WI38 (cell line): Measurements from ENCODE around the gene CSPG5.

Experiments used
- H3K4me3 ChIP-seq: 2 replicates; pipeline ENCODE4 v1.5.1; 2011; ENCODE audit warnings: low read depth, mild to moderate bottlenecking, control low read depth, low read length
- TF ChIP-seq, protein P1 (sequence below): IDR thresholded peaks from 2 replicates; pipeline ENCODE4 v1.5.1; 2012; ENCODE audit warnings: low read depth, mild to moderate bottlenecking, control low read depth, low read length

Gene CSPG5, protein sequence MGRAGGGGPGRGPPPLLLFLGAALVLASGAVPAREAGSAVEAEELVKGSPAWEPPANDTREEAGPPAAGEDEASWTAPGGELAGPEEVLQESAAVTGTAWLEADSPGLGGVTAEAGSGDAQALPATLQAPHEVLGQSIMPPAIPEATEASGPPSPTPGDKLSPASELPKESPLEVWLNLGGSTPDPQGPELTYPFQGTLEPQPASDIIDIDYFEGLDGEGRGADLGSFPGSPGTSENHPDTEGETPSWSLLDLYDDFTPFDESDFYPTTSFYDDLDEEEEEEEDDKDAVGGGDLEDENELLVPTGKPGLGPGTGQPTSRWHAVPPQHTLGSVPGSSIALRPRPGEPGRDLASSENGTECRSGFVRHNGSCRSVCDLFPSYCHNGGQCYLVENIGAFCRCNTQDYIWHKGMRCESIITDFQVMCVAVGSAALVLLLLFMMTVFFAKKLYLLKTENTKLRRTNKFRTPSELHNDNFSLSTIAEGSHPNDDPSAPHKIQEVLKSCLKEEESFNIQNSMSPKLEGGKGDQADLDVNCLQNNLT

DNA sequence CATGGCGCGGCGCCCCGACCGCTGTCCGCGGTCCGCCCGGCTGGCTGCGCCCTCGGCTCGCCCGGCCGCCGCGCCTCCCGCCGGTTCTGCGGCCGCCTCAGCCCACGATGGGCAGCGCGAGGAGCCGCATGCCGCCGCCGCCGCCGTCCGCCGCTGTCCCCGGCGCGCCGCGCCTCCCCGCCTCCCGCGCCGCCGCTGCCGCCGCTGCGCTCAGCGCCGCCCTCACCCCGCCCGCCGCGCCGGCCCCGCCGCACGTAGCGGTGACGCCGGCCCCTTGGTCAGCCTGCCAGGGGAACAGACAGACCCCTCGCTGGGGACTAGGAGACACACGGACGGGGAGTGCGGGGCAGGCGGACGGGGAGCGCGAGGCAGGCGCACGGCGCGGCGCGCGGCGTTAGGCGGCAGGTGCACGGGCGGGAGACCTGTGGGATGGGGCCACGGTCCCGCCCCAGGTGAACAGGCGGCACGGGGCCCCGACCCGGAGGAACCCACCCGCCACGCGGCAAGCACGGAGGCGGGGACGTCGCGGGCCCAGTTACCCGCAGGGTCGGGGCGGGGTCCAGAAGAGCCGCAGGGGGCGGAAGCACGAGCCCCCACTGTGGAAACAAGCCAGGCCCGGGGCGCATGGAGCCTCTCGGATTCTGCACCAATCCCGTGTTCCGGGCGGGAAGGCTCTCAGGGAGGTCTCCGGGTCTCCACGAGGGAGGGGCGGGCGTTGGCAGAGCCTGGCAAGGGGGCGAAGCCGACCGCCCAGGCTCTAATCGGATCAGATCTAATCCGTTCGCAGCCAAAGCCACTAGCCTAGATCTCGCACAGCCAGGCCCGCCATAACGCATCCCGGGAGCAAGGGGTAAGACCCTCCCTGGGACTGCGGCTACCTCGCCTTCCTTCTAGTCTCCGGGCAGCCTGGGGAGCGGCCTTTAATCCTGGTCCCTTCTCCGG, at the start of gene CSPG5:
Gene CSPG5, minus strand, starts transcription at position 175 of the 942 bp plus-strand sequence. Its CDS starts 172 bp downstream, at position 3.
- H3K4me3 ChIP-seq, result peak within 1 kb of the TSS; percentile 61
- TF ChIP-seq, protein P1, sequence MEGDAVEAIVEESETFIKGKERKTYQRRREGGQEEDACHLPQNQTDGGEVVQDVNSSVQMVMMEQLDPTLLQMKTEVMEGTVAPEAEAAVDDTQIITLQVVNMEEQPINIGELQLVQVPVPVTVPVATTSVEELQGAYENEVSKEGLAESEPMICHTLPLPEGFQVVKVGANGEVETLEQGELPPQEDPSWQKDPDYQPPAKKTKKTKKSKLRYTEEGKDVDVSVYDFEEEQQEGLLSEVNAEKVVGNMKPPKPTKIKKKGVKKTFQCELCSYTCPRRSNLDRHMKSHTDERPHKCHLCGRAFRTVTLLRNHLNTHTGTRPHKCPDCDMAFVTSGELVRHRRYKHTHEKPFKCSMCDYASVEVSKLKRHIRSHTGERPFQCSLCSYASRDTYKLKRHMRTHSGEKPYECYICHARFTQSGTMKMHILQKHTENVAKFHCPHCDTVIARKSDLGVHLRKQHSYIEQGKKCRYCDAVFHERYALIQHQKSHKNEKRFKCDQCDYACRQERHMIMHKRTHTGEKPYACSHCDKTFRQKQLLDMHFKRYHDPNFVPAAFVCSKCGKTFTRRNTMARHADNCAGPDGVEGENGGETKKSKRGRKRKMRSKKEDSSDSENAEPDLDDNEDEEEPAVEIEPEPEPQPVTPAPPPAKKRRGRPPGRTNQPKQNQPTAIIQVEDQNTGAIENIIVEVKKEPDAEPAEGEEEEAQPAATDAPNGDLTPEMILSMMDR, result no peak

DNA sequence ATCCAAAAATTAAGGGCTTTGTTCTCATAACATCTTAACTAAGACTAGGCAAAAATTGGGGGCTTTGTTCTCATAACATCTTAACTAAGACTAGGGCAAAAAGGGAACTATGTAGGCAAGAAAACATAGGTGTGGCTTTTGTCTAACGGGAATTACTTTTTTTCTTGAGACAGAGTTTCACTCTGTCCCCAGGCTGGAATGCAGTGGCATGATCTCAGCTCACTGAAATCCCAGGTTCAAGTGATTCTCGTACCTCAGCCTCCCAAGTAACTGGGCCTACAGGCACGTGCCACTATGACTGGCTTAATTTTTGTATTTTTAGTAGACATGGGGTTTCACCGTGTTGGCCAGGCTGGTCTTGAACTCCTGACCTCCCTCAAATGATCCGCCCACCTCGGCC, 49.8 kb upstream of the CSPG5 start:
- H3K4me3 ChIP-seq, result no peak overlapping the region
- TF ChIP-seq, protein P1, result no peak

DNA sequence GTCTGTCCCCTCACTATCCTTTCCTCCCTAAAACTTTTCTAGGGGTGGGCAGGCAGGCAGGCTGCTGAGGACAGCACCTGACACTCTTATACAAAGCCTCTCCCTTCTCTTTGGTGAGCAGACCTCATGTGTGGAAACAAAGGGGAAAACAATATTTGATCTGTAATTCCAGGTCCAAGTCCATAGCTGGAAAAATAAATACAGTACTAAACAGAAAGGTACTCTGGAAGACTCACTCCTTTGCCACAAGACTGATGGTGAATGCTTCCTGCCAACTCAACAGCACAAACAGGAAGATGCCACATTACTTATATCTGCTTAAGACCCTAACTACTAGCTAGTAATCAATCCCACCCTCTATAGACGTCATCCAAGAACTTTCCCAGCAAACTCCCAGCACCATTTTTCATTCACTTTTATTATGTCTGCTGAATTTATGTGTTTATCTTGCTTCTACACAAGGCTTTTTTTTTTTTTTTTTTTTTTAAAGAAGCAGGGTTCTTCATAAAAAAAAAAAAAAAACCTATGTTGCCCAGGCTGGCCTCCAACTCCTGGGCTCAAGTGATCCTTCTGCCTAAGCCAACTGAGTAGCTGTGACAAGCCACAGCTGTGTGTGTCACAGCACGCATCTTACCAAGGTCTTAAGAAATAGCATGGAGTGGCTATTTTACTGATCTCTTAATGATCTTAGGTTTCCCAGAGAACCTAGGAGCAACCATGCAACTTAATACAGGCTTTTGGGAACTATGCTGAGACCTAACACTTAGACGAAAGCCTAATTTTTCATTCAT, 44.2 kb upstream of the CSPG5 start:
- no peak overlapping the region for H3K4me3 ChIP-seq
- TF ChIP-seq, protein P1, result no peak

DNA sequence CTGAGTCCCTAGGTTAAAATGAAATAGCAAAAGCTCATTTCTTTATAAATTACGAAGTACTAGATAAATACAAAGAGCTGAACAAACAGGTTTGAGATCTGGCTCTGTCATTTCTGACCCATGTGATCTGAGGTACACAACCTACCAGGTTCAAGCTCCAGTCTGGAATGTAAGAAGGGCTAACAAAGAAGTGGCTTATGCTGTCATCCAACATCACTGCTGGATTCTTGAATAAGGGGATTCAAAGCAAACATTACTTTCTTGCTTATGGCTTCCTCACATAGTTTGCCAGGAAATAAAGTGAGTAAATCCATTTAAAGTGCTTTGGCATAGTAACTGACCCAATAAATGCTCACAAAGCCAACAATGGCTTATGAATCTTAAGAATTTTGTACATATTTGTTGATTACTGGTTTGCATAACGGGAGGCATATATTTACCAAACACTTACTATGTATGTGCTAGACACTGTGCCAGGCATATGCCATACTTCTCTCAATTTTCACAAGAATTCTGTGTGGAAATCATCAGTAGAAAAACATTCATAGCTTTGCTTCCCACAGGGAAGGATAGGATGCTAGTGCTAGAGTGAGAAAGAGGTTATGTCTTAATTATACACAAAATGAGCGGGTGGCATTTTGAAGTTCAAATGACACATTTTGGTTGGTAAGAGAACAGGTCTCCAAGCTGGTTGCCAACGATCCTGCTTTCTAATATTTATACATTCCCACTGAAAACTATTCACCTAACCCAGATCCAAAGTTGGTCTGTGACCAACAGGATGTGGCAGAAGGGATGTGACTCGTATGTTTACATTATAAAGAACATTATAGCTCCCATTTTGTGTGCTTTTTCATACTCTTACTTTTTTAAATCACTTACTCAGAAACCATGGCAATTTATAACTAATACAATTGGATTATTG, 38.7 kb upstream of the CSPG5 start:
- TF ChIP-seq, protein P1, result no peak

DNA sequence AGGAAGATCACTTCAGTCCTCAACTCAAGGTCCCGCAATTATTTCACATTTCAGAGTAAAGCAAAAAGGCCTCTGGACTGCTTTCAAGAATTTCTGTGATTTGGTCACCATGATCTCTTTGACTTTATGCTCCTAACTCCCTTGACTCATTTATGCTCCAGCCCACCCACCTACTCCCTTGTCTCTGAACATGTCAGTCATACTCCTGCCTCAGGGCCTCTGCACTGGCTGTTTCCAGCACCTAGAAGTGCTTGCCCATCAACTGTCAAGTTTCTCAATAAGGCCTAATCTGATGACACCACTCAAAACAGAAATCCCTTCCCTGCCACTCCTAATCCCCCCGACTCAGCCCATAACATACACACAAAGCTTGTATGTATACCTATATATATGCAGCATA, 36.1 kb upstream of the CSPG5 start:
- H3K4me3 ChIP-seq, result no peak overlapping the region
- TF ChIP-seq, protein P1, result no peak

More for the DNA sequence above, 38.7 kb upstream of the CSPG5 start:
- no peak overlapping the region for H3K4me3 ChIP-seq

DNA sequence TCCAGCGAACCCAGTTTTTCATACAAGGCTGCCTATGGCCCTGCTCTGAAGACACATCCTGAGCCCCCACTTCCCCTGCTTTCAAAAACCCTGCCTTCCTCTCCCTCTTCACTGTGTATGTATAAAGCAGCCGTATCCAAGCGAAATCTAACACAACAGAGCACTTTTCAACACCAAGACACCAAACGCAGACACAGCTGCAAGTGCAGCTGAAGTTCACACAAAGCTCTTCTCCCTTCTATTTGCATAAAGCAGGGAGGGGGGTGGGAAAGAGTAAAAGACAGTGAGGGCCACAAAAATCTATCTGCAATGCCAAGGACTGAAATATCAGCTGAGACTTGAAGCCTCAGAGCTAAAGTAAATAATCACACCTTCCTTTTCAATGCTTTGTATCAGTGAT, 35.1 kb upstream of the CSPG5 start:
- no peak overlapping the region for H3K4me3 ChIP-seq
- TF ChIP-seq, protein P1, result no peak
